ENCODE results near the gene ITGBL1.

Gene ITGBL1

GRCh38 chr13:101493541-101493940 is 41.1 kb downstream of the ITGBL1 start:
- TF ChIP-seq, protein P1, sequence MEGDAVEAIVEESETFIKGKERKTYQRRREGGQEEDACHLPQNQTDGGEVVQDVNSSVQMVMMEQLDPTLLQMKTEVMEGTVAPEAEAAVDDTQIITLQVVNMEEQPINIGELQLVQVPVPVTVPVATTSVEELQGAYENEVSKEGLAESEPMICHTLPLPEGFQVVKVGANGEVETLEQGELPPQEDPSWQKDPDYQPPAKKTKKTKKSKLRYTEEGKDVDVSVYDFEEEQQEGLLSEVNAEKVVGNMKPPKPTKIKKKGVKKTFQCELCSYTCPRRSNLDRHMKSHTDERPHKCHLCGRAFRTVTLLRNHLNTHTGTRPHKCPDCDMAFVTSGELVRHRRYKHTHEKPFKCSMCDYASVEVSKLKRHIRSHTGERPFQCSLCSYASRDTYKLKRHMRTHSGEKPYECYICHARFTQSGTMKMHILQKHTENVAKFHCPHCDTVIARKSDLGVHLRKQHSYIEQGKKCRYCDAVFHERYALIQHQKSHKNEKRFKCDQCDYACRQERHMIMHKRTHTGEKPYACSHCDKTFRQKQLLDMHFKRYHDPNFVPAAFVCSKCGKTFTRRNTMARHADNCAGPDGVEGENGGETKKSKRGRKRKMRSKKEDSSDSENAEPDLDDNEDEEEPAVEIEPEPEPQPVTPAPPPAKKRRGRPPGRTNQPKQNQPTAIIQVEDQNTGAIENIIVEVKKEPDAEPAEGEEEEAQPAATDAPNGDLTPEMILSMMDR (IDR thresholded peaks at IDR 0.05; ENCODE audit: low read depth, low read length), result no peak
- DNase-seq (ENCODE audit: low read depth, low spot score), result no peak
- H3K4me3 ChIP-seq (ENCODE audit: low read depth, low read length), result no peak overlapping the region
- in situ Hi-C loops (cut with HindIII; ENCODE audit: low sequenced_read_pairs), result no loop called here

DNA sequence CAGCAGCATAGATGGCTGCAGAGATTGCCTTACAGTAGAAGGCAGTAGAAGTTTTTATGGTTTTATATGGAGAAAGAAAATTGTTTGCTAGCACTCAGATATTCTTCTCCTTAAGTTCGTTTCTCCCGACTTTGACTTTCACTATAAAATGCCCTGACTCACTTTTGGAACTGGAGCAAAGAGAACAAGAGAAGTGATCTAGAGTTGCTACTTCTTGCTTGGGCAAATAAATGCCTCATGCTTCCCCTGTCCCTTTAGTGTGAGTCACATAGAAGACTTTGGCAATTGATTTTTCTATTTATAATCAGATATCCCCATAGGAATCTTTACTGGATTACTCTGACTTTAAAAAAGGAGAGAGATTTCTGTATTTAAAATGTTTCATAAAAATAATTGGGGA is 46.9 kb downstream of the ITGBL1 start:
- DNase-seq (ENCODE audit: low read depth, low spot score), result peak; percentile 29
- in situ Hi-C loops (cut with HindIII; ENCODE audit: low sequenced_read_pairs), result no loop called here
- TF ChIP-seq, protein P1 (IDR thresholded peaks at IDR 0.05; ENCODE audit: low read depth, low read length), result no peak
- no peak overlapping the region for H3K4me3 ChIP-seq (ENCODE audit: low read depth, low read length)

DNA sequence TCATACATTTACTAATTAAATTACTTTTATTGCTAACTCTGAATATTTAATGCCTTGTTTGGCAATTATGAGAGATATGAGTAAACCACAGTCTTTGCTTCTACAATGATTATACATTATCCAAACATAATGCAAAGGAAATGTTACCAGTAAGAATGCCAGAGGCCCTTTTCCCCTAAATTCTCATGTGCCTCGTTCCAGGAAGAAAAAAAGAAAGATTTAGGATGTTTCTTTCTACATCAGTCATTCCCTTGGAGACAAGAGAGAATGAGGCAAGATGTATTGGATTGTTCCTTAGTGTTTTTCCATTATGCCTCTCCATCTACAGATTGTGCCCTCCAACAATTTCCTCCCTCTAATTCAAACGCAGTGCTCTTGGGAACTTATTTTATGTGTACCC is 50.1 kb downstream of the ITGBL1 start:
- in situ Hi-C loops (cut with HindIII; ENCODE audit: low sequenced_read_pairs), result no loop called here
- TF ChIP-seq, protein P1 (IDR thresholded peaks at IDR 0.05; ENCODE audit: low read depth, low read length), result no peak
- no peak overlapping the region for H3K4me3 ChIP-seq (ENCODE audit: low read depth, low read length)
- DNase-seq (ENCODE audit: low read depth, low spot score), result no peak

- H3K4me3 ChIP-seq (ENCODE audit: low read depth, low read length), result no peak overlapping the region
- TF ChIP-seq, protein P1 (IDR thresholded peaks at IDR 0.05; ENCODE audit: low read depth, low read length), result no peak
- no peak for DNase-seq (ENCODE audit: low read depth, low spot score)
- in situ Hi-C loops (cut with HindIII; ENCODE audit: low sequenced_read_pairs), result no loop called here
Measured at GRCh38 chr13:101511161-101511560, 58.7 kb downstream of the ITGBL1 start.

DNA sequence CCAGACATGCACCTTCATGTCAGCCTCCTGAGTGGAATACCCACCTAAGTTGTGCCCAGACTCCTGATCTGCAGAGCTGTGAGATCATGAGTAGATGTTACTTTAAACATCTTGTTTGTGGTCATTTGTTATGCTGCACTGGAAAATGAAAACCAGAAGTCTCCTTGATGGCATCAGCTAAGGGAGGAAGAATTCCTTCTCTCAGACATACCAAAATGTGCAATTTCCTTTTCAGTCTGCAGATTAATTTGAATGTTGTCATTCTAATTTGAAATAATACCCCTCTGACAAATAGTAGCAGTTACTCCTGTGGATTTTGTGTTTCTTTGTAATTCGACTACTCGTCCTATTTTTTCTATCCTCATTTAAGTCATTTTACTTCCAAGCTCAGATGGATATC is 59.3 kb downstream of the ITGBL1 start:
- TF ChIP-seq, protein P1 (IDR thresholded peaks at IDR 0.05; ENCODE audit: low read depth, low read length), result no peak
- in situ Hi-C loops (cut with HindIII; ENCODE audit: low sequenced_read_pairs), result no loop called here
- DNase-seq (ENCODE audit: low read depth, low spot score), result peak; percentile 55

GRCh38 chr13:101512650-101513049 is 60.2 kb downstream of the ITGBL1 start:
- TF ChIP-seq, protein P1 (IDR thresholded peaks at IDR 0.05; ENCODE audit: low read depth, low read length), result no peak
- peak; percentile 86 for DNase-seq (ENCODE audit: low read depth, low spot score)
- no peak overlapping the region for H3K4me3 ChIP-seq (ENCODE audit: low read depth, low read length)
- in situ Hi-C loops (cut with HindIII; ENCODE audit: low sequenced_read_pairs), result no loop called here

More for the DNA sequence above, 59.3 kb downstream of the ITGBL1 start:
- H3K4me3 ChIP-seq (ENCODE audit: low read depth, low read length), result no peak overlapping the region

DNA sequence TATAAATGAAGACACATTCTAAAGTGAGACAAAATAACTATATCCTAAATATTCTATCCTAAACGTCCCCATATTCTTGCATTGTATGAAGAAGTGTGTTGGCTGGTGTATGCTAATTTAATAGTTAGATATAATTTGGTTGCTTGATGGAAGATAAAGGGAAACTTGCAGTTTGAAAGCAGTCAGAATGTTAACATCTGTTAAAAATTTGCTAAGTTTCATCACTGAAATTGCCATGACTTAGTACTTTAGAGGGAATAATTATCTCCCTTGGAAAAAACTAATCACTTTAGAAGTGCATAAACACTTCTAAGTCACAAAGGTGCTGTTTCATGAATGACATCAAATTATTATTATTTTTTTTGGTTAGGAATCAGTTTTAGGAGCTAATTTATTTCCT is 61.6 kb downstream of the ITGBL1 start:
- no peak for DNase-seq (ENCODE audit: low read depth, low spot score)
- no peak overlapping the region for H3K4me3 ChIP-seq (ENCODE audit: low read depth, low read length)
- TF ChIP-seq, protein P1 (IDR thresholded peaks at IDR 0.05; ENCODE audit: low read depth, low read length), result no peak
- in situ Hi-C loops (cut with HindIII; ENCODE audit: low sequenced_read_pairs), result no loop called here

Measured in astrocyte of the spinal cord (primary cell).